Daoy (cell line): ENCODE data around the gene TUBB4A. TPM values are rescaled to one million over a fixed set of nuclear protein-coding genes. Genes with fewer than 3 reads are reported as not detected.

Experiments used
- DNase-seq: peaks from one replicate; pipeline ENCODE4 v3.0.0-alpha.2; 2015; ENCODE audit warnings: low read depth
- total RNA-seq: library from RNA; depleted of rRNA; stranded (reverse); fragments of >200 nt; shearing (Covaris generic); gene quantifications from 2 replicates; pipeline ENCODE4 v1.2.3, GENCODE V29; 2014

Gene TUBB4A
- total RNA-seq, 1 experiment from 2014 or later, result 0.17 TPM

DNA sequence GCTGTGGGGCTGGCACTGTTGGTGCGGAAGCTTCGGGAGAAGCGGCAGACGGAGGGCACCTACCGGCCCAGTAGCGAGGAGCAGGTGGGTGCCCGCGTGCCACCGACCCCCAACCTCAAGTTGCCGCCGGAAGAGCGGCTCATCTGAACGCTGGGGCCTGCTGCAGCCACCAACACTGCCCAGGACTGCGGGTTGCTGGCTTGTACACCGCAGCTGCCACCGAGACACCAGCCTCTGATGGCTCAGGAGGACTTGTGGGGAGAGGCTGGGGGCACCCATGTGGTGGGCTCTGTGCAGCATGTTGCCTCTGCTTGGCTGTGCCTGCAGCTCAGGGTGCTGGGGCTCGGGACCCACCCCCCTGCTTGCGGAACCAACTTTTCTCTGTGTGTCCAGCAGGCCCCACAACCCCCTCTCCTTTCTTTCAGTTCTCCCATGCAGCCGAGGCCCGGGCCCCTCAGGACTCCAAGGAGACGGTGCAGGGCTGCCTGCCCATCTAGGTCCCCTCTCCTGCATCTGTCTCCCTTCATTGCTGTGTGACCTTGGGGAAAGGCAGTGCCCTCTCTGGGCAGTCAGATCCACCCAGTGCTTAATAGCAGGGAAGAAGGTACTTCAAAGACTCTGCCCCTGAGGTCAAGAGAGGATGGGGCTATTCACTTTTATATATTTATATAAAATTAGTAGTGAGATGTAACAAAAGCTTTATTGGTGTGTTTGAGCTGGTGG is 35.4 kb downstream of the TUBB4A start:
- no peak for DNase-seq

GRCh38 chr19:6465663-6466062 is 36.4 kb downstream of the TUBB4A start:
- no peak for DNase-seq

- DNase-seq, result no peak
Measured at GRCh38 chr19:6465006-6465405, 37.1 kb downstream of the TUBB4A start.

- DNase-seq, result no peak
Measured at GRCh38 chr19:6464070-6464873, 37.8 kb downstream of the TUBB4A start, which contains the start of gene CRB3. TSS of gene CRB3 (plus strand) at chr19:6464271. CDS start at chr19:6464702, 431 bp downstream.

GRCh38 chr19:6460099-6460884 is 41.8 kb downstream of the TUBB4A start:
- DNase-seq, result peak; percentile 98

- peak; percentile 84 for DNase-seq
Measured at GRCh38 chr19:6459262-6460098, 42.6 kb downstream of the TUBB4A start, which contains the start of gene SLC25A23. TSS of gene SLC25A23 (minus strand) at chr19:6459792. CDS start at chr19:6459628, 164 bp downstream.

DNA sequence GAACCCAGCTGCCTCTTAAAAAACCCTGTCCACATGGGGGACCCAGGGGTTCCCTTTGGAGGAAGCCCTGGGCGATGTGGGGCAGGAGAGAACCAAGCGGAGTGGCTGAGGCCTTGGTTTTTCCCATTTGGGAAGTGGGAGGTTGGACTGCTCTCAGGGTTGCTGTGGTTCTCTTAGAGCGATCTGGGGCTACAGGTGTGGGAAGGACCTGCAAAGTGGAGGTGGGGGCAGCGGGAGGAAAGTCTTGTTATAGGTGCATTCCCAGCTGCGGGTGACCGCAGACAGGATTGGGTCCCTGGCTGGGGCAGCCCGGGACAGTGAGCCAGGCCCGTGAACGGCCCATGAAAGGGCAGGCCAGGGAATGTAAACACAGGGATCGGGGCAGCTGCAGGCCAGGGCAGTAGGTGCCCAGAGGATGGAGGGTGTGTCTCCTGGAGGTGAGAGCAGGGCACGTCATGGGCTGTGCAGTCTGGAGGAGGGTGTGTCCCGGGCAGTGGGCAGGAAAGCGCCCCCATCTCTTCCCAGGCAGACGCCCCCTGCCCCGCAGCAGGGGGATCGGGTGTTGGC is 43.3 kb downstream of the TUBB4A start:
- DNase-seq, result no peak

- peak; percentile 38 for DNase-seq
Measured at GRCh38 chr19:6457958-6458694, 44.0 kb downstream of the TUBB4A start.

DNA sequence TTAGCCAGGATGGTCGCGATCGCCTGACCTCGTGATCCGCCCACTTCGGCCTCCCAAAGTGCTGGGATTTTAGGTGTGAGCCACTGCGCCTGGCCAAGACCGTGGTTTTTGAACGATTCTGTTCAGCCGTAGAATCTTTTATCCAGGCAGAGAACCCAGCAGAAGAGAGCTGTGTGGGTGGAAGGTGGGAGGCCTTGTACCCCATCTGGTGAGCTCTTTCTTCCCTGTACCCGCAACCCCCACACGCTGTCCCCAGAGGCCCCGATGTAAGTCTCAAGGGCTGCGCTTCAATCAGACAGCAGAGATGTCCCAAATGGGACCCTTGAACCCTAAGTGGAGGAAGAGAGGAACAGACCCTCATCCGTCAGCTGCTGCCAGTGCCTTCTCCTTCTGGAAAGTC is 46.2 kb downstream of the TUBB4A start:
- DNase-seq, result no peak

- DNase-seq, result no peak
Measured at GRCh38 chr19:6453951-6454565, 48.1 kb downstream of the TUBB4A start.

GRCh38 chr19:6452899-6453298 is 49.2 kb downstream of the TUBB4A start:
- no peak for DNase-seq

DNA sequence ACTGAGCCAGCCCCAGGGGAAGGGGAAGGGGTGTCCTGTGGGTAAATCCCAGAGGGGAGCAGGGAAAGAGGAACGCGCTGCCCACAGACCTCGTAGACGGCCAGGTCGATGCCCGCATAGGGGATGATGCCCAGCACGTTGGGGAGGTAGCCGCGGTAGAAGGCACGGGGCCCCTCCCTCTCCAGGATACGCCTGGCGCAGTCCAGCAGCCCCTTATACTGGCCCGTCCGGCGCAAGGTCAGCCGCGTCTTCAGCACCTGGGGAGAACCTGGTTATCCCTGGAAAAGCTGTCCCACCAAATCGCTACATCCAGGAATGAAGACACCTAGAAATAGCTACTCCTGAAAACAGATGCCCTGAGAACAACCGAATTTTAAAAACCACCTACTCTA is 49.9 kb downstream of the TUBB4A start:
- DNase-seq, result no peak

DNA sequence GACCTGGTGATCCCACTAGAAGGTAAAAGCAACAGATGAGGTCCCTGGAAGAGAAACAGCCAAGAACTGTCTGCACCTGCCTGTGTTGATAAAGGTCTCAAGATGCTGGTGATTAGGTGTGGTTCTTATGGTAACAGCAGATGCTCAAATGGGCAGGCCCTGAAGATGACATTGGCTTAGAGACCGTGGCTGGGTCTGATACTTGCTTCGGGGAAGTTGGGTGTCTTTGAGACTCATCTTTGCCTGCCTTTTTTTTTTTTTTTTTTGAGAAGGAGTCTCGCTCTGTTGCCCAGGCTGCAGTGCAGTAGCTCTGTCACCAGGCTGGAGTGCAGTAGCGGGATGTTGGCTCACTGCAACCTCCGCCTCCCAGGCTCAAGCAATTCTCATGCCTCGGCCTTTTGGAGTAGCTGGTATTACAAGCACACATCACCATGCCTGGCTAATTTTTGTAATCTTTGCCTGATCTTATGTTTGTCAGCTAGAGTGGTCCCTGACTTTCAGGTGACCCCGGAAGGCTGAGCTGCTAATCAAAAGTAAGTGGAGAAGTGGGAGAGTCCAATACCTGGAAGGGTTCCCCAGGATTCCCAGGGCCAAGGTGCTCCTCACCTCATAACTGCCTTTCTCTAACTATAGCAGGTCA is 50.4 kb downstream of the TUBB4A start:
- no peak for DNase-seq

- no peak for DNase-seq
Measured at GRCh38 chr19:6450166-6450565, 51.9 kb downstream of the TUBB4A start.

GRCh38 chr19:6448045-6448444 is 54.1 kb downstream of the TUBB4A start:
- no peak for DNase-seq

DNA sequence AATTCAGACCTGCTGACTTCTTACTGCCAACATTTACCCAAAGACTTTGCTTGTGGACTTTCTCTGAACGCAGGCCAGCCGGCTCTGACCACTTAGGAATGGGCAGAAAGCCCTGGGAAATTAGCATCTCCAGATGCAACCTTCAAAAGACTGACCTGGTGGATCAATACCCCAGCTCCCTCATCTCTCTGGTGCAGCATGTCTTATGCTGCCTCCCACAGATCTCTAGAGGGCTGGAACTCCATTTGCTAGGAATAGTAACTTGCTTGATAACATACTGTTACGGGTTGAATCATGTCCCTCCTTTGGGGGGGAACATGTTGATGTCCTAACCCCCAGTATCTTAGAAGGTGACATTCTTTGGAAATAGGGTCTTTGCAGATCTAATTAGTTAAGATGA is 55.7 kb downstream of the TUBB4A start:
- DNase-seq, result no peak
